Body of pancreas (tissue), 4 donors: ENCODE measurements around the gene PITRM1. TPM values are rescaled to one million over a fixed set of nuclear protein-coding genes. Genes with fewer than 3 reads are reported as not detected.

Source experiments
- ATAC-seq: fragments of 150-250 bp; one replicate; pipeline ENCODE4 v1.9.1; 2016
- DNase-seq, 4 donors: peaks; one replicate each; pipeline ENCODE4 v3.0.0-alpha.2; 2019
- H3K27ac ChIP-seq, 4 donors: fragments of 200-600 bp; sonication (generic); 1 replicate in 3 of 4; 2 replicates in 1 of 4; pipeline versions ENCODE4 v1.5.1 to v1.6.1; 2016 to 2019; ENCODE audit warnings: mild to moderate bottlenecking in 1 of 4, mixed read lengths in 1 of 4, moderate library complexity in 1 of 4
- H3K27me3 ChIP-seq, 2 donors: fragments of 200-600 bp; sonication (generic); one replicate each; pipeline ENCODE4 v1.6.0; 2016; ENCODE audit warnings: mild to moderate bottlenecking in 1 of 2
- H3K36me3 ChIP-seq, 2 donors: fragments of 200-600 bp; sonication (generic); replicated peaks in 1 of 2; 2 replicates each; pipeline ENCODE4 v1.5.1; 2016; ENCODE audit warnings: low read depth in 2 of 2; ENCODE audit not compliant: insufficient read depth in 1 of 2
- H3K4me1 ChIP-seq: fragments of 200-600 bp; sonication (generic); one replicate; pipeline ENCODE4 v1.6.0; 2016
- H3K4me3 ChIP-seq, 2 donors: fragments of 200-600 bp; sonication (generic); 1 replicate in 1 of 2; 2 replicates in 1 of 2; pipeline ENCODE4 v1.5.1; 2016 to 2019
- H3K9me3 ChIP-seq, 3 donors: fragments of 200-600 bp; sonication (generic); 1 replicate in 2 of 3; 2 replicates in 1 of 3; pipeline ENCODE4 v1.5.1; 2016
- POLR2A ChIP-seq, 3 donors: fragments of 450-650 bp; IDR thresholded peaks; one replicate each; pipeline ENCODE4 v1.6.1; 2016; ENCODE audit warnings: antibody characterized with exemption in 3 of 3, mild to moderate bottlenecking in 2 of 3
- WGBS, 2 donors: methylation state at CpG; one replicate each; pipeline ENCODE4 v1.1.5; 2017; 5-methylcytosine and 5-hydroxymethylcytosine counted together
- intact Hi-C: fragments of 100-400 bp; cut with DNase I; formaldehyde crosslinking; loops from one replicate; pipeline ENCODE4 v1.15.1; 2023
- total RNA-seq, 2 donors: library from RNA; depleted of rRNA; stranded (reverse); fragments of >200 nt; gene quantifications; one replicate each; pipeline ENCODE4 v1.1.0, GENCODE V29; 2016
- TF ChIP-seq, protein P1 (sequence below), 7 experiments: fragments of 450-650 bp in 4 of 7; fragments of 200-600 bp in 3 of 7; sonication (generic) in 3 of 7; IDR thresholded peaks; one replicate each; pipeline ENCODE4 v1.5.1; 2016 to 2019; ENCODE audit warnings: antibody characterized with exemption in 7 of 7

The PITRM1 gene
- total RNA-seq, 2 donors from 2014 or later, result 34.9 to 45.4 TPM

DNA sequence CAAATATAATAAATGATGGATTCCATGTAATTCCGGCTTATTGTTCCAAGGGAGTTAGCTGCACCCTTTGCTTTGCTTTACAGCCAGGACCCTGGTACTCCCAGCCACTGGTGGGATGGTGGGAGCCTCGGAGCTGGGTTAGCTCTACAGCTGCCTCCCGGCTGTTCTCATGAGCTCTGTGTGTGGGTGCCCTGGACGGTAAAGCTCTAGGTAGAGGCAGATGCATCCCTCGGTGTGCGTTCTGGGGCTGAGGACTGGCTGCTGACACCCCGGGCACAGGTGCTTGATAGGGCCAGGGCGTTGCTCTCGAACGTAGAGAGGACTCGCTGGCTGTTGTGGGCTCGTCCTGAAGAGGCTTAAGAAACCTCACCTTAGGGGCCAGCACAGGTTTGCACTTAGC lies 55.1 kb downstream of the PITRM1 start:
- Histone ChIP-seq H3K27me3 (no peaks in the 10 kb centered on the region), H3K4me3 (no peak overlapping the region), H3K4me1 (no peaks in the 10 kb centered on the region), H3K9me3 (no peaks in the 10 kb centered on the region), H3K36me3 (peaks cover 0 to 2% of the 10 kb centered on the region in 2 donors), H3K27ac (no peak overlapping the region)
- no peak for ATAC-seq
- no peak for TF ChIP-seq POLR2A (IDR thresholded peaks at IDR 0.05)
- TF ChIP-seq, protein P1, sequence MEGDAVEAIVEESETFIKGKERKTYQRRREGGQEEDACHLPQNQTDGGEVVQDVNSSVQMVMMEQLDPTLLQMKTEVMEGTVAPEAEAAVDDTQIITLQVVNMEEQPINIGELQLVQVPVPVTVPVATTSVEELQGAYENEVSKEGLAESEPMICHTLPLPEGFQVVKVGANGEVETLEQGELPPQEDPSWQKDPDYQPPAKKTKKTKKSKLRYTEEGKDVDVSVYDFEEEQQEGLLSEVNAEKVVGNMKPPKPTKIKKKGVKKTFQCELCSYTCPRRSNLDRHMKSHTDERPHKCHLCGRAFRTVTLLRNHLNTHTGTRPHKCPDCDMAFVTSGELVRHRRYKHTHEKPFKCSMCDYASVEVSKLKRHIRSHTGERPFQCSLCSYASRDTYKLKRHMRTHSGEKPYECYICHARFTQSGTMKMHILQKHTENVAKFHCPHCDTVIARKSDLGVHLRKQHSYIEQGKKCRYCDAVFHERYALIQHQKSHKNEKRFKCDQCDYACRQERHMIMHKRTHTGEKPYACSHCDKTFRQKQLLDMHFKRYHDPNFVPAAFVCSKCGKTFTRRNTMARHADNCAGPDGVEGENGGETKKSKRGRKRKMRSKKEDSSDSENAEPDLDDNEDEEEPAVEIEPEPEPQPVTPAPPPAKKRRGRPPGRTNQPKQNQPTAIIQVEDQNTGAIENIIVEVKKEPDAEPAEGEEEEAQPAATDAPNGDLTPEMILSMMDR (IDR thresholded peaks at IDR 0.05), result no peak
- DNase-seq, result no peak
- intact Hi-C loops, result no loop called here
- WGBS, 2 donors, result 80 to 86% methylated on average over 12 of the region's 12 CpGs

DNA sequence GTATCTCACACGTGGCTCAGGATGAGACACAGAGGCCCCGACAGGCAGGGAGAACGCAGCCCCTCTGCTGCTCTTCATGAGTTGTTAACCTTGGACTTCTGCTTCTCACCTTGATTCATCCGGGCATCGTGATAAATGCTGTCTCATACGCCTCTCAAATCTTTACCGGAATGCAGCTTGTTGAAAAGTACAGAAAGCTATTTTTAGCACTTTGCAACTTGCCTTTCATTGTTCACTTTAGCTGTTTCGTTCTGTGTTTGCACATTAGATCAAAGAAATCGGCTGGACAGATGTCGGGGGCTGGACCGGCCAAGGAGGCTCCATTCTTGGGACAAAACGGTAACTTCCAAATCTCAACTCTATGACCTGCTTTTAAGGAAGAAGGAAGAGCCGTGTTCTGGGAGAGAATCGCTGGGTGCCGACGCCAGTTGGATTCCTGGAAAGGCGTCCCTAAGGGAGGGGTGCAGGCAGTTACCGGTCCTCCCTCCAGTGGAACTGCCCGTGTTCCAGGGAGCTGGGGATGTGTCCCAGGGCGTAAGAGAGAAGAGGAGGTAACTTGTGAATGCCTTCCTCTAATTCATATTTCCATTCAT lies 56.0 kb downstream of the PITRM1 start:
- Histone ChIP-seq H3K27ac (no peak overlapping the region), H3K27me3 (no peaks in the 10 kb centered on the region), H3K4me1 (no peaks in the 10 kb centered on the region), H3K36me3 (peaks cover 0 to 2% of the 10 kb centered on the region in 2 donors), H3K4me3 (no peak overlapping the region), H3K9me3 (no peaks in the 10 kb centered on the region)
- WGBS, 2 donors, result 48 to 51% methylated on average over 19 to 20 of the region's 20 CpGs
- ATAC-seq, result no peak
- intact Hi-C loops, result no loop called here
- DNase-seq, result no peak
- TF ChIP-seq, protein P1 (IDR thresholded peaks at IDR 0.05), result no peak
- no peak for TF ChIP-seq POLR2A (IDR thresholded peaks at IDR 0.05)

DNA sequence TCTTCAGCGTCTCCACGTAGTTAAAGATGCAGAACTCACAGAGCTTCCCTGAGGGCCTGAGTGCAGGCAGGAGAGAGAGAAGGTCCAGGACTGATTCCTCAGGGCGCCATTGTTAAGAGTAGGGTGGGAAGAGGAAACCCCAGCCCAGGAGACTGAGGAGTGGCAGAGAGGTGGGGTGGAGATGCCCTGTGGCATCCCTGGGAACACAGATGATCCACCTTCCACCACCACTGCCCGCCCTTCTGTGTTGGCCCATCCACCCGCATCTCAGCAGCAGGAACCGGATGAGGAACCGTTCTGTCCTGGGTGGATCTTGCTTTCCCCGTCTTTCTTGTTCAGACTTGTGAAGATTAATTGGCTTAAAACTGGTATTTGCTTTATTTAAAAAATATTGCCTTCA lies 56.9 kb downstream of the PITRM1 start:
- Histone ChIP-seq H3K4me3 (no peak overlapping the region), H3K4me1 (no peaks in the 10 kb centered on the region), H3K9me3 (no peaks in the 10 kb centered on the region), H3K27ac (no peak overlapping the region), H3K27me3 (no peaks in the 10 kb centered on the region), H3K36me3 (peaks cover 0 to 2% of the 10 kb centered on the region in 2 donors)
- WGBS, 2 donors, result 78 to 79% methylated on average over 8 of the region's 8 CpGs
- TF ChIP-seq, protein P1 (IDR thresholded peaks at IDR 0.05), result no peak
- no peak for TF ChIP-seq POLR2A (IDR thresholded peaks at IDR 0.05)
- DNase-seq, result no peak
- ATAC-seq, result no peak
- intact Hi-C loops, result no loop called here

DNA sequence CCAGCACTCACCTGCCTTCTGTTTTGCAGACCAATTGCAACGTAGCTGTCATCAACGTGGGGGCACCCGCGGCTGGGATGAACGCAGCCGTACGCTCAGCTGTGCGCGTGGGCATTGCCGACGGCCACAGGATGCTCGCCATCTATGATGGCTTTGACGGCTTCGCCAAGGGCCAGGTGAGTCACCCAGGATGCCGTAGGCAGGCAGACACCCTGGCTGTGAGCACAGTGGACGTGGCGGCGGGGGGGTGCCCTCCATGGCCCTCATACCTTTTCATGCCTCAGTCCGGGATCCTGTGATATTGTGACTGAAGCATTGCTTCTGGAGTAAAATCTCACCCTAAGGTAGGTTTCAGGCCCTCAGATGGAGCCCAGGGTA lies 59.2 kb downstream of the PITRM1 start:
- 90 to 92% methylated on average over 5 to 19 of the region's 19 CpGs for WGBS, 2 donors
- peaks cover 4% of the 10 kb centered on the region for H3K4me1 ChIP-seq
- no peak overlapping the region for H3K27ac ChIP-seq
- H3K36me3 ChIP-seq, result peaks cover 0 to 3% of the 10 kb centered on the region in 2 donors
- no peak for ATAC-seq
- no peak overlapping the region for H3K4me3 ChIP-seq
- H3K9me3 ChIP-seq, result no peaks in the 10 kb centered on the region
- H3K27me3 ChIP-seq, result no peaks in the 10 kb centered on the region
- no peak for DNase-seq
- intact Hi-C loops, result no loop called here
- TF ChIP-seq, protein P1 (IDR thresholded peaks at IDR 0.05), result no peak
- no peak for TF ChIP-seq POLR2A (IDR thresholded peaks at IDR 0.05)

DNA sequence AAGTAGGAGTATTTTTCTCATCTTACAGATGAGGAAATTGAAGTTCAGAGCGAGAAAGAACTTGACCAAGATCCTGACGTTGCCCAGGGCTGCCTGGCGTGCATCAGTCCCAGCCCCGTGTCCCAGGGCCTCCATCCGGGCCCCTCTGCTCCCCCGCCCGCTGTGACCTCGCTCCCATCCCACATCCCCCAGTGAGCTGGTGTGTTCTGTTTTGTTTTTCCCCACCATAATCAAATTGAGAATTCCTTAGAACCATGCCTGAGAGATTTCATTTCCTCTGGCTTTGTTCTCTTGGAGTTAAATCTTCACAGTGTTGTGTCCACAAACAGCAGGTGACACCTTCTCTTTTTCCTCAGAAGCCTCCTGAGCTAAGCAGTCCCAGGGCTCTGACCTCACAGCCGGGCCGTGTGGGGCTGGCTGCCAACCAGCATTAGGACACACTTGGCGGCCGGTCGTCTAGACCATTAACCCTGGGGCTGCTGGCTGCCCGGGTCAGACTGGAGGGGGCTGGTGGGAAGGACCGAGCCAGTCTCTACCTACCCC lies 60.9 kb downstream of the PITRM1 start:
- ATAC-seq, result no peak
- H3K27me3 ChIP-seq, result no peaks in the 10 kb centered on the region
- no peak for DNase-seq
- H3K9me3 ChIP-seq, result no peaks in the 10 kb centered on the region
- peaks cover 0 to 1% of the 10 kb centered on the region in 2 donors for H3K36me3 ChIP-seq
- H3K4me3 ChIP-seq, result no peak overlapping the region
- H3K4me1 ChIP-seq, result peaks cover 10% of the 10 kb centered on the region
- WGBS, 2 donors, result 32% methylated on average over 15 of the region's 15 CpGs
- intact Hi-C loops, result no loop called here
- no peak overlapping the region for H3K27ac ChIP-seq
- TF ChIP-seq, protein P1 (IDR thresholded peaks at IDR 0.05), result no peak
- TF ChIP-seq POLR2A (IDR thresholded peaks at IDR 0.05), result no peak
